Retinal pigment epithelial cell (primary cell): ENCODE data around the gene AXL.

Experiments used
- DNase-seq: peaks from one replicate; pipeline ENCODE4 v3.0.0-alpha.2; 2010; ENCODE audit warnings: low read depth
- H3K4me3 ChIP-seq: 2 replicates; pipeline ENCODE4 v1.5.1; 2011; ENCODE audit warnings: mild to moderate bottlenecking, low read length, control low read depth, moderate library complexity
- CTCF ChIP-seq: conservative IDR thresholded peaks from 2 replicates; pipeline ENCODE4 v1.5.1; 2011; ENCODE audit warnings: low read depth, low read length, control low read depth, inconsistent platforms

AXL gene

DNA sequence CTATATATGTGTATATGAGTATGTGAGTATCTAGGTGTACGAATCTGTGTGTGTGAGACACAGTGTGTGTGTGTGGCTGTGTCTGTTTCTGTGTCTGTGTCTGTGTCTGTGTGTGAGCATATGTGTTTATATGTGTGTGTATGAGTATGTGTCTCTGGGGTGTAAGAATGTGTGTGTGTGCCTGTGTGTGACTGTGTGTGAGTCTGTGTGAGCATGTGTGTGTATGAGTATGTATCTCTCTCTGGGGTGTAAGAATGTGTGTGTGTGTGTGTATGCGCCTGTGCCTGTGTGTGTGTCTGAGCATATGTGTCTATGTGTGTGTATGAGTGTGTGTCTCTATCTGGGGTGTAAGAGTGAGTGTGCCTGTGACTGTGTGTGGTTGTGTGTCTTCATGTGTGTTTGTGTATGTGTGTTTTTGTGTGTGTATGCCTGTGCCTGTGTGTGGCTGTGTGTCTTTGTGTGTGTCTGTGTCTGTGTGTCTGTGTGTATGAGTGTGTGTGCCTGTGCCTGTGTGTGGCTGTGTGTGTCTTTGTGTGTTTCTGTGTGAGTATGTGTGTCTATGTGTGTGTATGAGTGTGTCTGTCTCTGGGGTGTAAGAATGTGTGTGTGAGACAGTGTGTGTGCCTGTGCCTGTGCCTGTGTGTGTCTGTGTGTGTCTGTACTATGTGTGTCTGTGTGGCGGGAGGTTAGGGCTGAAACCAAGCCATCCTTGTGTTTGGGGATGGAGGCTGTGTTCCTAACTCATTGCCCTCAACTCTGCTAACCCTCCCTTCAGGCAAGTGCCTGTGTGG lies 11.2 kb downstream of the AXL start:
- H3K4me3 ChIP-seq = no peak overlapping the region
- no peak for DNase-seq
- TF ChIP-seq CTCF = no peak

DNA sequence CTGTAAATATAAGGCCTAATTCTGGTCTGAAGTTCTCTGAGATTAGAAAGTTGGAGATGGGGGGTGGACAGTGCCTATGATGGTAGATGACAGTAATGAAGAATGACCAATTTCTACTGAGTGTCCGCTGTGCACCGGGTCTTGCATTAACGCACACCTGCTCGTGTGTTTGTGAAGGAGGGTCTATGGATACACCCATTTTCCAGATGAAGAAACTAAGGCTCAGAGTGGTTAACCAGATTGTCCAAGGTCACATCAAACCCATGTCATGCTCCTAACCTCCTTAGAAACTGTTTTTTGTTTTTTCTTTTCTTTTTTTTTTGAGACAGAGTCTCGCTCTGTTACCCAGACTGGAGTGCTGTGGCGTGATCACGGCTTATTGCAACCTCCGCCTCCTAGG lies 13.7 kb downstream of the AXL start:
- no peak for DNase-seq
- no peak overlapping the region for H3K4me3 ChIP-seq
- no peak for TF ChIP-seq CTCF

GRCh38 chr19:41233748-41234240 lies 14.8 kb downstream of the AXL start:
- no peak for DNase-seq
- TF ChIP-seq CTCF = no peak
- H3K4me3 ChIP-seq = no peak overlapping the region

GRCh38 chr19:41234512-41235168 lies 15.6 kb downstream of the AXL start:
- no peak for DNase-seq
- no peak for TF ChIP-seq CTCF
- no peak overlapping the region for H3K4me3 ChIP-seq

- H3K4me3 ChIP-seq = no peak overlapping the region
- no peak for TF ChIP-seq CTCF
- DNase-seq = no peak
Observed at GRCh38 chr19:41235480-41235879, 16.5 kb downstream of the AXL start.

DNA sequence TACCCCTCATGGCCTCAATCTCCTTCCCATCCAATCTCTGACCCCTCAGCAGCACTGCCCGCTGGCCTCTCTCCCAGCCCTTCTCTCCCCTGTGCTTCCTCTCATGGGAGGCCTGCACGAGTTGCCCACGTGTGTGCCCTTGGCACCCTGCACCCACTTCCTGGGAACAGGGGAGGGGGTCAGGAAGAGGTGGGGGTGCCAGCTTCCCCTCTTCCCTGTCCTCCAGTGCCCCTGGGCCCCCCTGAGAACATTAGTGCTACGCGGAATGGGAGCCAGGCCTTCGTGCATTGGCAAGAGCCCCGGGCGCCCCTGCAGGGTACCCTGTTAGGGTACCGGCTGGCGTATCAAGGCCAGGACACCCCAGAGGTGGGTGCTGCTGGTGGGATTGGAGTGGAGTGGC lies 19.2 kb downstream of the AXL start:
- no peak for TF ChIP-seq CTCF
- no peak overlapping the region for H3K4me3 ChIP-seq
- no peak for DNase-seq

DNA sequence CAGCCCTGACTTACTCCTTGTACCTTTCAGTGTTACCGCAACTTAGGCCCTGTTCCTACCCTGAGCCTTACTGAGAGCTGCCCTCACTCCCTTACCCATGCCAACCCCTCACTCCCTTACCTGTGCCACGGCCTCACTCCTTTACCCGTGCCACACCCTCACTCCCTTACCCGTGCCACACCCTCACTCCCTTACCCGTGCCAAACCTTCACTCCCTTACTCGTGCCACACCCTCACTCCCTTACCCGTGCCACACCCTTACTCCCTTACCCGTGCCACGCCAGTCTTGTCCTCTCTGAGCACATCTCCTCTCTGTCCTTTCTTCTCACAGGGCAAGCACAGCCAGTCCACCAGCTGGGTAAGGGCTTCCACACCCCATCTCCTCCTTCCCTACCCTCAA lies 20.3 kb downstream of the AXL start:
- no peak for DNase-seq
- no peak overlapping the region for H3K4me3 ChIP-seq
- no peak for TF ChIP-seq CTCF
